ENCODE results near the gene RYR1. TPM values are rescaled to one million over a fixed set of nuclear protein-coding genes. Genes with fewer than 3 reads are reported as not detected.

The RYR1 gene
- total and polyA plus RNA-seq, 2 of the 13 experiments (the other 11 are each of a cell fraction or from before 2014, with no cell fraction given), result 0.03 TPM; not detected in 1

GRCh38 chr19:38606131-38606530 is 172.6 kb downstream of the RYR1 start (continued):
- TF ChIP-seq, protein P1, sequence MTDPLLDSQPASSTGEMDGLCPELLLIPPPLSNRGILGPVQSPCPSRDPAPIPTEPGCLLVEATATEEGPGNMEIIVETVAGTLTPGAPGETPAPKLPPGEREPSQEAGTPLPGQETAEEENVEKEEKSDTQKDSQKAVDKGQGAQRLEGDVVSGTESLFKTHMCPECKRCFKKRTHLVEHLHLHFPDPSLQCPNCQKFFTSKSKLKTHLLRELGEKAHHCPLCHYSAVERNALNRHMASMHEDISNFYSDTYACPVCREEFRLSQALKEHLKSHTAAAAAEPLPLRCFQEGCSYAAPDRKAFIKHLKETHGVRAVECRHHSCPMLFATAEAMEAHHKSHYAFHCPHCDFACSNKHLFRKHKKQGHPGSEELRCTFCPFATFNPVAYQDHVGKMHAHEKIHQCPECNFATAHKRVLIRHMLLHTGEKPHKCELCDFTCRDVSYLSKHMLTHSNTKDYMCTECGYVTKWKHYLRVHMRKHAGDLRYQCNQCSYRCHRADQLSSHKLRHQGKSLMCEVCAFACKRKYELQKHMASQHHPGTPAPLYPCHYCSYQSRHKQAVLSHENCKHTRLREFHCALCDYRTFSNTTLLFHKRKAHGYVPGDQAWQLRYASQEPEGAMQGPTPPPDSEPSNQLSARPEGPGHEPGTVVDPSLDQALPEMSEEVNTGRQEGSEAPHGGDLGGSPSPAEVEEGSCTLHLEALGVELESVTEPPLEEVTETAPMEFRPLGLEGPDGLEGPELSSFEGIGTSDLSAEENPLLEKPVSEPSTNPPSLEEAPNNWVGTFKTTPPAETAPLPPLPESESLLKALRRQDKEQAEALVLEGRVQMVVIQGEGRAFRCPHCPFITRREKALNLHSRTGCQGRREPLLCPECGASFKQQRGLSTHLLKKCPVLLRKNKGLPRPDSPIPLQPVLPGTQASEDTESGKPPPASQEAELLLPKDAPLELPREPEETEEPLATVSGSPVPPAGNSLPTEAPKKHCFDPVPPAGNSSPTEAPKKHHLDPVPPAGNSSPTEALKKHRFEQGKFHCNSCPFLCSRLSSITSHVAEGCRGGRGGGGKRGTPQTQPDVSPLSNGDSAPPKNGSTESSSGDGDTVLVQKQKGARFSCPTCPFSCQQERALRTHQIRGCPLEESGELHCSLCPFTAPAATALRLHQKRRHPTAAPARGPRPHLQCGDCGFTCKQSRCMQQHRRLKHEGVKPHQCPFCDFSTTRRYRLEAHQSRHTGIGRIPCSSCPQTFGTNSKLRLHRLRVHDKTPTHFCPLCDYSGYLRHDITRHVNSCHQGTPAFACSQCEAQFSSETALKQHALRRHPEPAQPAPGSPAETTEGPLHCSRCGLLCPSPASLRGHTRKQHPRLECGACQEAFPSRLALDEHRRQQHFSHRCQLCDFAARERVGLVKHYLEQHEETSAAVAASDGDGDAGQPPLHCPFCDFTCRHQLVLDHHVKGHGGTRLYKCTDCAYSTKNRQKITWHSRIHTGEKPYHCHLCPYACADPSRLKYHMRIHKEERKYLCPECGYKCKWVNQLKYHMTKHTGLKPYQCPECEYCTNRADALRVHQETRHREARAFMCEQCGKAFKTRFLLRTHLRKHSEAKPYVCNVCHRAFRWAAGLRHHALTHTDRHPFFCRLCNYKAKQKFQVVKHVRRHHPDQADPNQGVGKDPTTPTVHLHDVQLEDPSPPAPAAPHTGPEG (CRISPR knock-in tag; IDR thresholded peaks at IDR 0.05), result no peak
- TF ChIP-seq, protein P2, sequence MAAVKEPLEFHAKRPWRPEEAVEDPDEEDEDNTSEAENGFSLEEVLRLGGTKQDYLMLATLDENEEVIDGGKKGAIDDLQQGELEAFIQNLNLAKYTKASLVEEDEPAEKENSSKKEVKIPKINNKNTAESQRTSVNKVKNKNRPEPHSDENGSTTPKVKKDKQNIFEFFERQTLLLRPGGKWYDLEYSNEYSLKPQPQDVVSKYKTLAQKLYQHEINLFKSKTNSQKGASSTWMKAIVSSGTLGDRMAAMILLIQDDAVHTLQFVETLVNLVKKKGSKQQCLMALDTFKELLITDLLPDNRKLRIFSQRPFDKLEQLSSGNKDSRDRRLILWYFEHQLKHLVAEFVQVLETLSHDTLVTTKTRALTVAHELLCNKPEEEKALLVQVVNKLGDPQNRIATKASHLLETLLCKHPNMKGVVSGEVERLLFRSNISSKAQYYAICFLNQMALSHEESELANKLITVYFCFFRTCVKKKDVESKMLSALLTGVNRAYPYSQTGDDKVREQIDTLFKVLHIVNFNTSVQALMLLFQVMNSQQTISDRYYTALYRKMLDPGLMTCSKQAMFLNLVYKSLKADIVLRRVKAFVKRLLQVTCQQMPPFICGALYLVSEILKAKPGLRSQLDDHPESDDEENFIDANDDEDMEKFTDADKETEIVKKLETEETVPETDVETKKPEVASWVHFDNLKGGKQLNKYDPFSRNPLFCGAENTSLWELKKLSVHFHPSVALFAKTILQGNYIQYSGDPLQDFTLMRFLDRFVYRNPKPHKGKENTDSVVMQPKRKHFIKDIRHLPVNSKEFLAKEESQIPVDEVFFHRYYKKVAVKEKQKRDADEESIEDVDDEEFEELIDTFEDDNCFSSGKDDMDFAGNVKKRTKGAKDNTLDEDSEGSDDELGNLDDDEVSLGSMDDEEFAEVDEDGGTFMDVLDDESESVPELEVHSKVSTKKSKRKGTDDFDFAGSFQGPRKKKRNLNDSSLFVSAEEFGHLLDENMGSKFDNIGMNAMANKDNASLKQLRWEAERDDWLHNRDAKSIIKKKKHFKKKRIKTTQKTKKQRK (IDR thresholded peaks at IDR 0.05; ENCODE audit: low read length), result no peak
- TF ChIP-seq ZBTB21 (CRISPR knock-in tag; IDR thresholded peaks at IDR 0.05) (no peak), ZNF280B (CRISPR knock-in tag; IDR thresholded peaks at IDR 0.05; ENCODE audit: borderline replicate concordance) (no peak), THAP7 (CRISPR knock-in tag; IDR thresholded peaks at IDR 0.05) (no peak), NCOA2 (CRISPR knock-in tag; IDR thresholded peaks at IDR 0.05) (no peak), ZNF549 (CRISPR knock-in tag; IDR thresholded peaks at IDR 0.05) (no peak), ZNF570 (CRISPR knock-in tag; IDR thresholded peaks at IDR 0.05; ENCODE audit: borderline replicate concordance) (no peak), PCBP2 (optimal IDR thresholded peaks at IDR 0.05; ENCODE audit: low read depth, low read length, poor library complexity, severe bottlenecking) (no peak), DPF2 (CRISPR knock-in tag; IDR thresholded peaks at IDR 0.05; ENCODE audit: borderline replicate concordance, low read depth) (no peak)
